HL-60/S4 treated with retinoic acid at 250 ng/mL for 4 days and 3 days (cell line): ENCODE results near the gene RPS14.
"Not testable (repeated sequence)": the region's sequence is repeated elsewhere in the genome, so short reads cannot be mapped to it uniquely, and the experiment has no call there.

Source experiments
- in situ Hi-C: fragments of 300-500 bp; cut with MboI; formaldehyde crosslinking; loops from 2 replicates; pipeline ENCODE4 v1.7.0; 2022; ENCODE audit warnings: low sequenced_read_pairs

Gene RPS14

DNA sequence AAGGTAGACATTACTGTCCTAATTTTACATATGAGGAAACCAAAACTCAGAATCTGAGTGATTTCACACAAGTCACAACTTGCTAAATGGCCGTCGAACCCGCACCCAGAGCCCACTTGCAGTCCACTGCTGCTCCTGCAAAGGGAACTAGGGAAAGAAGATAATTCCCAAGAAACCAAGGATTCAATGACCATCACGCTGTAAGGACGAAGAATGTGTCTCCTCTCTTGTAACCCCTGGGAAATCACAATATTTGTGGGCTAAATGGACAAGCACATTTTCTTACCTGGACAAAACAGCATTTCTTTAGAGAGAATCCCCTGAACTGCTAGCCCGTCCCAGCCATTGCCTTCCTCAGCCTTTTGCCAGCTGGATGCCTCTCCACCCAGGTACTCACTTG, 2.4 kb downstream of the RPS14 start:
- in situ Hi-C loops = no loop called here

DNA sequence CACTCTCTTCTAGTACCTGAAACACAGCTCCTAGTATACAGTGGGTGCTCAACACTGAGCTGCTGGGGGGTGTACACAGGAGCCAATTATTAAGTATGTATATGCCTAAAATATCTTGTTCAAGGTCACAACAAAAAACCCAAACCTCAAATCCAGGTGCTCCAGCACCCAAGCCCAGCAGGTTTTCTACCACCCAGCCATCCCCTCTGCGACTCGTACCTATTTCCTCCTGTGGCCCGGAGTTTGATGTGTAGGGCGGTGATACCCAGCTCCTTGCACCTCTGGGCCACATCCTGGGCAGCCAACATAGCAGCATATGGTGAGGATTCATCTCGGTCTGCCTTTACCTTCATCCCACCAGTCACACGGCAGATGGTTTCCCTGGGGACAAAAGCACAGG, 3.0 kb downstream of the RPS14 start:
- in situ Hi-C loops = no loop called here

DNA sequence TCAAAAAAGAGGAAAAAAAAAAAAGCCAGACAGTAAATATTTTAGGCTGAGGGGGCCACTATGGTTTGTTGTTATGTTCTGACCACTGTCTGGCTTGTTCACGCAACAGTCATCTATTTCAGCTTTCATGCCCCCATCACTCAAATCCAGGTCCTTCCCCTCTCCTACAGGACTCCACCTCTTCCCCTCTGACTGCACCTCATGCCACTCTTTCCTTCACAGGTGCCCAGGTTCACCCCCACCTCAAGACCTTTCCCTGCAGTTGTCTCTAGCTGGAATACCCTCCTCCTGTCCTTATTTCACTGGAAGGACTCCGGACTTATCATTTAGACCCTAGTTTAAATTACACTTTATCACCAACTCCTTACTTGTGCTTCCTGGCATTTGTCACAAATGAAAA, 3.5 kb downstream of the RPS14 start:
- in situ Hi-C loops = no loop called here

DNA sequence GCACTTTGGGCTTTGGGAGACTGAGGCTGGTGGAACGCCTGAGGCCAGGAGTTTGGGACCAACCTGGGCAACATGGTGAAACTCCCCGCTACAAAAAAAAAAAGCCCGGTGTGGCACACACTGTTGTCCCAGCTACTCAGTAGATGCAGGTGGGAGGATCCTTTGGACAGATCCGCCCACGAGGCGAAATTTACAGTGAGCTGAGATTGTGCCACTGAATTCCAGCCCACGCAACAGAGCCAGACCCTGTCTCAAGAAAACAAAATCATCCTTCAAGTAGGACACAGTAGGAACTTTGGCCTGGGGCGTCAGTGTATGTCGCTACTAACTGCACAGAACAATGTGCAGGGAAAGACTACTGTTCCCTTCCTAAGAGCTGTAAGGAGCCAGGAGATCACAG, 4.8 kb downstream of the RPS14 start:
- in situ Hi-C loops = no loop called here

DNA sequence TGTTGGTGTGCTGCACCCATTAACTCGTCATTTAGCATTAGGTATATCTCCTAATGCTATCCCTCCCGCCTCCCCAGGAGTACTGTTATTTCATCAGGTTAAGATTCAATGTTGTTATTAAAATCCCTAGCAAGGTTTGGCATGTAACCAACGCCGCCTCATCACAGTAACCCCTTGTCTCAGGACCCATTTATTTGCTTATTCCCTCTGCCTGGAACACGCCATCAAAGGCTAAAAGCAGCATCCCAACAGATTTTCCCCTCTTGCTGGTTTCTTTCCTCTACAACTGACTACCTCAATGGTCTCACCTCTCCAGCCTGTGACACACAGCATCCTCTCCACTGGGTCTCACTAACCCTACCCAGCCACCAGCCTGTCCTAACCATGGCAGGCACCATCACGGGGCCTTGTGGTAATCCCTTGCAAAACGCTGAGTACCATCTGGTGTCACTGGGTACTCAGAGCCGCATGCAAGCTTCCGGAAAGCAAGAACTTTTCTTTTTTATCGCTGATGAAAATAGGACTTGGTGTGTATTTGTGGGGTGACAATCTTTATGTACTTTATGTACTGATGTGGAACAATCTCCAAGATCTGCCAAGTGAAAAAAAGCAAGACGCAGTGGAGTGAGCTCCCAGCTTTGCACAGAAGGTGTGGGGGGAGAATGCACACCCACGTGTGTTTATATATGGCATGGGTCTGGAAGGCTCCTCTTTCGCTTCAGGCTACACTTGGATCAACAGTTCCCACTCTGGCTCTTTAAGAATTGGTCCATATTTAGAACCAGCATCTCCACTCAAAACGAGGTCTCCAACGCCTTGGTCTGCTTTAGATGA, 6.1 kb downstream of the RPS14 start:
- in situ Hi-C loops = no loop called here

DNA sequence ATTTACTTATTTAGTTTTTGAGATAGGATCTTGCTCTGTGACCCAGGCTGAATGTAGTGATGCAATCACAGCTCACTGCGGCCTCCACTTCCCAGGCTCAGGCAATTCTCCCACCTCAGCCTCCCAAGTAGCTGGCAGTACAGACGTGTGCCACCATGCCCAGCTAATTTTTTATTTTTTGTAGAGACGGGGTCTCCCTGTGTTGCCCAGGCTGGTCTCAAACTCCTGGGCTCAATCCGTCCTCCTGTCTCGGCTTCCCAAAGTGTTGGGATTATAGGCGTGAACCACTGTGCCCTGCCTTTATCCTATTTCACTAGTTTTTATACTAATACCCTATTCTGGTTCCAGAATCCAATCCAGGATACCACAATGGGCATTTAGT, 6.8 kb downstream of the RPS14 start:
- in situ Hi-C loops = no loop called here

DNA sequence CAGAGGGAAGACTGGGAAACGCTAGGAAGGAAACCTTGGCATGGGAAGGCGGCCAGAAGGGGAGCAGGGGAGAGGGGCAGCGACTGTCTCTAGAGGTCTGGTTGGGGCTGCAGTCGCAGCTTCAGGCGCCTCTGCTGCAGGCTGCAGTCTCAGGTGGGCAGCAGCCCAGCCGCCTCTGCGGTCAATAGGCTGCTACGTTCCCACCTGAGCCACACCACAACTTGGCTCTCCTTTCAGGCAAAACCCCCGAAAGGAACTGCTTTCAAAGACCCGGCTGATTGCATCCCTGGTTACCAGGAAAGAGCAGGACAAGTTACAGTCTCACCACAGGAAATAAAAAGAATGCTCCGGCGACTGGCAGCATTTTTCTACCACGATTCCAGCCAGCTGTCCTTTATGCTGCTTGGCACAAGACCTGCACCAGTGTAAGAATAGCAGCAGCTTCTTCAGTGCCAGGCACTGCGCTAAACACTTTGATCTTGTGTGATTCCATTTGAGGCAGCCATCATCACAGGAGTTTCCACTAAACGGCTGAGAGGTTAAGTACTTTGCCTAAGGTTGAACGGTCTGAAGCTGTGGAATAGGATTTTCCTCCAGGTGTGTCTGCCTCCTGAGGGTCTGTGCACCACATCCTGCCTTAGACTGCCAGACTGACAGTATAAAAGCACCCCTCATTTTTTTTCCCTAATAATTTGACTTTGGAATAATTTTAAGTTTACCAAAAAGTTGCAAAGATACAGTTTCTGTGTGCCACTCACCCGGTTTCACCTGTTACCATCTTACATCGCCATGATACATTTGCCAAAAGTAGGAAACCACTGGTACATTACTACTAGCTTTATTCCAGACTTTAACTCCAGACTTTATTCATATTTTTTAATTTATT, 7.5 kb downstream of the RPS14 start:
- in situ Hi-C loops = no loop called here

DNA sequence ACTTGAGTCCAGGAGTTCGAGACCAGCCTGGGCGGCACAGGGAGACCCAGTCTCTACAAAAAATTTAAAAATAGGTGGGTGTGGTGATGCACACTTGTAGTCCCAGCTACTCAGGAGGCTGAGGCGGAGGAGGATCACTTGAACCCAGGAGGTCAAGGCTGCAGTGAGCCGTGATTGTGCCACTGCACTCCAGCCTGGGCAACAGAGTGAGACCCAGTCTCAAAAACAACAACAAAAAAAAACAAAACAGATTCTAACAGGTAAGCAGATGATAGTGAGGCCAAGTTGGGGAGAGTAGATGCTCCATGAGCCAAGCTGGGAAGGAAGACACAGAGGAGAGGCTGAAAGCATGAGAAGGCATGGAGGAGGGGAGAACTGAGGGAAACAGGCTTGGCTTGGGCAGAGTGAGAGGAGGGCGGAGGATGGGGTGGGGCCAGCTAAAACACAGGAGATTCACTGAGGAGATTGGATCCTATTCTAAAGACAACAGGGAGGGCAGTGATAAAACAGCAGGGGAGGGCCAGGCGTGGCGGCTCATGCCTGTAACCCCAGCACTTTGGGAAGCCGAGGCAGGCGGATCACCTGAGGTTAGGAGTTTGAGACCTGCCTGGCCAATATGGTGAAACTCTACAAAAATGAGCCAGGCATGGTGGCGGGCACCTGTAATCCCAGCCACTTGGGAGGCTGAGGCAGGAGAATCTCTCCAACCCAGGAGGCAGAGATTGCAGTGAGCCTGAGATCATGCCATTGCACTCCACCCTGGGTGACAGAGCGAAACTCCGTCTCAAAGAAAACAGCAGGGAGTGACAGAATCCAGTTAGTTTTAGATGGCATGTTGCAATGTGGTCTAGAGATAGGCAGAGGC, 8.4 kb downstream of the RPS14 start:
- in situ Hi-C loops = no loop called here

DNA sequence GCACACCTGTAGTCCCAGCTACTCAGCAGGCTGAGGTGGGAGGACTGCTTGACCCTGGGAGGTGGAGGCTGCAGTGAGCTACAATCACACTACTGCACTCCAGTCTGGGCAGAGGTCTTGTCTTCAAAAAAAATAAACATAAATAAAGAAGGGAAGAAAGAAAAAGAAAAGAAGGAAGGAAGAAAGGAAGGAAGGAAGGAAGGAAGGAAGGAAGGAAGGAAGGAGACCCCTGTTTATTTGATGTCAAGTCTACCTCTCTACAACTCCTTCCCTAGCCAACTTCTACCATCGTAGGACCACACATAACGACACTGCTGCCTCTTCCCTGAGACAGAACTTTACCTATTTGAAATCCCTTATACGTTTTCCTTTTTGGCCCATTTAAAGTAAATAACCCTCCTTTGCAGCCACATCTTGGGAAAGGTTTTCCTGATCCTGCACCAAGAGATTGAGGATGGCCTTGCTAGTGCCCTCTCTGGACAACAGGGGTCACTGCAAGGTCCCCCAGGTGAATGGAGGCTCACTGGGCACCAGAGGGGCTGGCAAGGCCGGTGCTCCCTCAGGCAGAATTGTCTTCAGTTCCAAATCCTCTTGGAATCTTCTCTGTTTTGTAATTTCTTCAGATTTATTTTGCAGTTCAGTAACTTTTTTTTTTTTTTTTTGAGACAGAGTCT, 10.5 kb downstream of the RPS14 start:
- in situ Hi-C loops = no loop called here

DNA sequence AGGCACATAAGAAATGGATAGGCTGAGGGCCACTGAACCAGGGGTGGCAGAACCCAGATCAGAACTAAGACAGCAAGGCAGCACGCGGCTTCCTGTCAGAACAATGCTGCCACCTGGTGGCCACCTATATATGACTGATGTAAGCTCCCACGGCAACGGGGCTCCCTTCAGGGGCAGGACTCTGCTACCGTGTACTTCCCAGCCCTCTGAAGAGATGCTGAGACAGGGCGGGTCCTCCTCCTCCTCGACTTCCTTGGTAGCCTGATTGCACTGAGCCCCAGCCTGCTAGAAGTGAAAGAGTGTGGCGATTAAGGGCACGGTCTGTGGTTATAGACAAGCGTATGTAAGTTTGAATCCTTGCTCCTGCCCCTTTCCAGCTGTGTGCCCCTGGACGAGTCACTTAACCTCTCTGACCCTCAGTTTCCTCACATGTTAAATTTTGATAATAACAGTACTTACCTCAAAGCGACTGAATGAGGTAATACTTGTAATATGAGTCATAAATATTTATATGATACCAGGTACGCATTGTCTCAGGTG, 13.3 kb downstream of the RPS14 start:
- in situ Hi-C loops = no loop called here

DNA sequence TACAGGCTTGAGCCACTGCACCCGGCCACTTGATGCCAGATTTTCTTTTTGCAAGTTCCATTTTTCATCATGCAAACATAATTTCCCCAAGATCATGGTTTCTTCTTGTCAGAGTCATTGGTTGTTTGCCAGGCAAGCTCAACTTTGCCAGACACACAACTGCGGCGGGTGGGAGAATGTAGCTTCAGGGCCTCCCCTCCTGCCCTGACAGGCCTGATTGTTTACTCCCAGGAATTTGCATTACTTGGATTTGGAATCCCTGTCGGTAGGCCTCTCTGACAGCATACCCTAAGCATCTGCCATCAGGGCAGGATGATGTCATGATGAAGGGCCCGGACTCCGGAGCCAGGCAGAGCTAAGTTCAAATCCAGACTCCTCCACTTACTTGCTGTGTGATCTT, 15.1 kb downstream of the RPS14 start:
- in situ Hi-C loops = no loop called here

DNA sequence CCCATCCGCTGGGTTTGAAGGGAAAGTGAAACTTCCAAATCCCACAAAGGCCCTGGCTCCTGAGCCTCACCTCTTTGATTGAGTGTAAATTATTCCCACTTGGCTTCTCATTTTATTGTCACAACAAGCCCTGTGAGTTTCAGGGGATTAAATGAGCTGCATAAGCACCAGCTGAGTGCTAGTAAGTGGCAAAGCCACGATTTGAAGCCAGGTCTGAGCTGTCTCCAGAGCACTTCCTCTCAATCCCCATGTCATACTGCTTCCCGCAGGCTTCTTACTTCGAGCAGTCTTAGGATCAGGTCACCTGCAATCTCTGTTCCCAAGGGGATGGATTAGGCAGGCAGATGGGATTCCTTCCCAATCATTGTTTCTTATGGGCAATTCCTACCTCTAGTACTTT, 18.0 kb downstream of the RPS14 start:
- in situ Hi-C loops = no loop called here

DNA sequence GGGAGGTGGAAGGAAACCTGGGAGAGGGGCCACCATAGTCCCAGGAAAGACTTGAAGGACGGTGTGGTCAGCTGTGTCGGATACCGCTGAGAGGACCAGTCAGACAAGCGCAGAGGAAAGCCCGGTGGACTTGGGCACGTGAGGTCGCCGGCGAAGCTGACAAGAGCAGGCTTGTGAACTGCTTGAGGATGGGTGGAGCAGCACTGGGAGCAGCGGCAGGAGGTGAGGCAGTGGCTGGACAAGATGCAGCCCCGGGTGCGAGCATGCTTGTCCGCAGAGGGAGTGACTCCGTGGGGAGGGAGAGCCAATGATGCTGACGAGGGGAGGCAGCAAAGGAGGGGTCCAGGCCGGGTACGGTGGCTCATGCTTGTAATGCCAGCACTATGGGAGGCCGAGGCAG, 18.5 kb downstream of the RPS14 start:
- in situ Hi-C loops = no loop called here

DNA sequence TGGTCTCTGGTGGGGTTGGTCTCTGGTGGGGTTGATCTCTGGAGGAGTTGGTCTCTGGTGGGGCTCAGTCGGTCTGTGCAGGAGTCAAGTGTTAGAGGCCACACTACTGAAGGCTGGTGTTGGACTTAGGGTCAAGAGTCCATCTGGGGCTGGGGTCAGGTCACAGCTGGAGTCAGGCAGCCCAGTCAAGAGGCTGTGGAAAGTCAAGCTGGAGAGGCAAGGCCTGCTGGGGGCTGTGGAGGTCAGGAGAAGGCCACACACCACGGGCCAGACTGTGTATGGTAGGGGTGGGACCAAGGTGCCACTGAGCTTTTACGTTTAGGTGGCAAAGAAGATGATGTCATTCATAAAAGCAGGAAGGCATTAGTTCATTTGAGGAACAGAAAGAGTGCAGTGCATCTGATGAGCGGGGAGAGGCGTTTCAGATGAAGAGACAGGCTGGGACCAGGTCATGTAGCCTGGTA, 20.1 kb downstream of the RPS14 start:
- in situ Hi-C loops = no loop called here

DNA sequence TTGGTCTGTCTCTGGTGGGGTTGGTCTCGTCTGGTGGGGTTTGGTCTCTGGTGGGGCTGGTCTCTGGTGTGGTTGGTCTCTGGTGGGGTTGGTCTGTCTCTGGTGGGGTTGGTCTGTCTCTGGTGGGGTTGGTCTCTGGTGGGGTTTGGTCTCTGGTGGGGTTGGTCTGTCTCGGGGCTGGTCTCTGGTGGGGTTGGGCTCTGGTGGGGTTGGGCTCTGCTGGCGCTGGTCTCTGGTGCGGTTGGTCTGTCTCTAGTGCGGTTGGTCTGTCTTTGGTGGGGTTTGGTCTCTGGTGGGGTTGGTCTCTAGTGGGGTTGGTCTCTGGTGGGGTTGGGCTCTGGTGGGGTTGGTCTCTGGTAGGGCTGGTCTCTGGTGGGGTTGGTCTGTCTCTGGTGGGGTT, 20.6 kb downstream of the RPS14 start:
- in situ Hi-C loops = no loop called here

DNA sequence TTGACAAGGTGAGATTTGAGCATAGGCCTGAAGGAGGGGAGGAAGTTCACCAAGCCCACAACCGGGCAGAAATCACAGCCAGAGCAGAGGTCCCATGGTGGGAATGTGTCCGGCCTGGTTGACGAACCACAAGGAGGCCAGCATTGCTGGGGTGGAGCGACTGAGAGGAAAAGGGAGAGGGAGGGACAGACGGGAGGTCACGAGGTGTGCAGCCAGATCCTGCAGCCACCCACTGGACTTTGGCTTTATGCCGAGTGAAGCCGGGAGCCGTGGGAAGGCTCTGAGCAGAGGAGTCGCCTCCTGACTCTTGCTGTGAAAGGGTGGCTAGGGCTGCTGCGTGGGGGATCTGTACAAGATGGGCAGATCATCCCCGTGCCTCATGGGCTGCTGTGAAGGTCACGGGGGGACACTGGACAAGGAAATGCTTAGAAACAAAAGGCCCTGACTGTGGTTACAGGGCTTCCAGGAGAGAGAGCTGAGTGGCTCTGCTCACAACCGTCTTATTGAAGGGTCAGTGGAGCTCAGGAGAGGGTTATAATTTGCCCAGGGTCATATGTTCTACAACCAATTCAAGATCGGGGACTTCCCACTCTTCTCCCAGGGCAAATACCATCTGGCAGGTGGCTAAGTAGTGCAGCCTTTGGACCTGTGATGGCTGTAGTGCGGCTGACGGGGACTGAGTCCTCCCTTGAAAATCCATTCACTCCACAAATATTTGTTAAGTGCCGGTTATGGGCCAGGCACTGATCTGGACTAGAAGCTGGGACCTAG, 21.2 kb downstream of the RPS14 start:
- in situ Hi-C loops = no loop called here

DNA sequence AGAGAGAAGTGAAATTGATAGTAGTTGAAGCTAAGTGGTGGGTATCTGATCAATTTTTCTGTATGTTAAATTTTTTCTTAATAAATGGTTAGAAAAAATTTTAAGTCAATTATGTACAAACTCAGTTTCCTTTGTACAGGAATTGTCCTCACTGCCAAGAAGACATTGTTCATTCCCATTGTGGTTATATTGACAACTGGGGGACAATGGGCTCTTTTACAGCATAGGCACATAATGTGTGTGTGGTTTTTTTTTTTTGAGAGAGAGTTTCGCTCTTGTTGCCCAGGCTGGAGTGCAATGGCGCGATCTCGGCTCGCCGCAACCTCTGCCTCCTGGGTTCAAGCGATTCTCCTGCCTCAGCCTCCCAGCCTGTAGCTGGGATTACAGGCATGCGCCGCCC, 23.4 kb downstream of the RPS14 start:
- in situ Hi-C loops = not testable (repeated sequence)

DNA sequence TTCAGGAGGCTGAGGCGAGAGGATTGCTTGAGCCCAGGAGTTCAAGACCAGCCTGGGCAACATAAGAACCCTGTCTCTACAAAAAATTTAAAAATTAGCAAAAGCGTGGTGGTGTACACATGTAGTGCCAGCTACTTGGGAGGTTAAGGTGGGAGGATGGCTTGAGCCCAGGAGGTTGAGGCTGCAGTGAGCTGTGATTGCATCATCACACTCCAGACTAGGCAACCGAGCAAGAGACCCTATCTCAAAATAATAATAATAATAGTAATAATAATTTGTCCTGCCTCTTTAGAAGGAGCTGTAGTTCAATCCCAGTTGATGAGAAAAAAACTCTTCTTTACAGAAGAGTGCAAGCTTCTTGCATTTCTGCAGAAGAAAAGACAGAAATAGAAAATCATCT, 26.8 kb downstream of the RPS14 start:
- in situ Hi-C loops = no loop called here

DNA sequence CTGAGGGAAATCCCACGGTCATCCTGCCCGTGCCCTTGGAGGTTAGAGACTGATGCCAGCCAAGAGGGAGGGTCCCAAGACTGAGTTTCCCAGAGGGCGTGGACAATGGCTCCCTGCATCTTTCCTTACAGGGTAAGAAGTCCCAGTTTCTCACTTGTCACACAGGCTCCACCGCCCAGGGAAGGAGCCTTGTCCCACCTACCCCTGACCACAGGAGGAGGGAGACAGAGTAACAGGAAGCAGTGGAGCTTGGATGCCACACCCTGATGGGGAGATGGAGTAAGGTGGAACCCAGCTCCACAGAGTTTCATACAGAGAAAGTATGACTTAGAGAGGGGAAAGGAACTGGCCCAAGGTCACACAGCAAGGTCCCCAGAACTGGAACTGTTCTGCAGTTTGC, 27.5 kb downstream of the RPS14 start:
- in situ Hi-C loops = no loop called here
